ENCODE data around the gene COL4A1. TPM values are rescaled to one million over a fixed set of nuclear protein-coding genes. Genes with fewer than 3 reads are reported as not detected.

The COL4A1 gene
- total RNA-seq, 1 donor from 2014 or later: 2,489 TPM

DNA sequence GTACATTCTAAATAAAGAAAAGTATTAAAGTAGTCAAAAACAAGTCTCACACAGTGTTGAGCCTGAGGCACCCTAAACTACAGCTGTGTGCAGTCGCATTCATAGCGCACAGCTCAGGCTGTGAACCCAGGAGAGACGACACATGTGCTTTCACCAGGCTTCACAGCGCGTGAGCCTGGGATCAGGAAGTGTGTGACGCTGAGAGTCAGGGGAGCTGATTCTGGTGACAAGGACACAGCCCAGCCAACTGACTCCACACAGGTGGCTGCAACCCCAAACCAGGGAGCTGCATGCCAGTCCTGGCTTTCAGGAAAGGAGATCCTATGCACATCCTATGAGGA, 41.6 kb downstream of the COL4A1 start:
- peaks cover 24% of the 10 kb centered on the region for H3K36me3 ChIP-seq (ENCODE audit: insufficient read depth, low read length)
- H3K27ac ChIP-seq (ENCODE audit: low read depth, low read length): no peak overlapping the region
- no peak overlapping the region for H2AFZ ChIP-seq (ENCODE audit: low read depth, low read length)
- H3K27me3 ChIP-seq (ENCODE audit: insufficient read depth, low read length): no peaks in the 10 kb centered on the region
- H3K4me2 ChIP-seq (ENCODE audit: low read length): no peak overlapping the region
- FAIRE-seq (no peak), DNase-seq (ENCODE audit: low read depth) (no peak)
- H4K20me1 ChIP-seq (ENCODE audit: insufficient read depth, low read length): peaks cover 95% of the 10 kb centered on the region
- TF ChIP-seq EZH2 (IDR thresholded peaks at IDR 0.05; ENCODE audit: insufficient read depth, low read length): no peak
- TF ChIP-seq, protein P1, sequence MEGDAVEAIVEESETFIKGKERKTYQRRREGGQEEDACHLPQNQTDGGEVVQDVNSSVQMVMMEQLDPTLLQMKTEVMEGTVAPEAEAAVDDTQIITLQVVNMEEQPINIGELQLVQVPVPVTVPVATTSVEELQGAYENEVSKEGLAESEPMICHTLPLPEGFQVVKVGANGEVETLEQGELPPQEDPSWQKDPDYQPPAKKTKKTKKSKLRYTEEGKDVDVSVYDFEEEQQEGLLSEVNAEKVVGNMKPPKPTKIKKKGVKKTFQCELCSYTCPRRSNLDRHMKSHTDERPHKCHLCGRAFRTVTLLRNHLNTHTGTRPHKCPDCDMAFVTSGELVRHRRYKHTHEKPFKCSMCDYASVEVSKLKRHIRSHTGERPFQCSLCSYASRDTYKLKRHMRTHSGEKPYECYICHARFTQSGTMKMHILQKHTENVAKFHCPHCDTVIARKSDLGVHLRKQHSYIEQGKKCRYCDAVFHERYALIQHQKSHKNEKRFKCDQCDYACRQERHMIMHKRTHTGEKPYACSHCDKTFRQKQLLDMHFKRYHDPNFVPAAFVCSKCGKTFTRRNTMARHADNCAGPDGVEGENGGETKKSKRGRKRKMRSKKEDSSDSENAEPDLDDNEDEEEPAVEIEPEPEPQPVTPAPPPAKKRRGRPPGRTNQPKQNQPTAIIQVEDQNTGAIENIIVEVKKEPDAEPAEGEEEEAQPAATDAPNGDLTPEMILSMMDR (IDR thresholded peaks at IDR 0.05; ENCODE audit: insufficient read depth, low read depth, low read length): no peak
- H3K4me3 ChIP-seq (ENCODE audit: insufficient read depth, low read depth, low read length): no peak overlapping the region
- no peak overlapping the region for H3K9ac ChIP-seq (ENCODE audit: low read length)
- Mint-ChIP-seq H3K27ac (ENCODE audit: unreplicated experiment) (no peak overlapping the region), H3K4me3 (ENCODE audit: unreplicated experiment) (no peak overlapping the region), H3K27me3 (ENCODE audit: low read depth, unreplicated experiment) (no peaks in the 10 kb centered on the region), H3K9me3 (ENCODE audit: unreplicated experiment) (no peaks in the 10 kb centered on the region), H3K36me3 (ENCODE audit: low read depth, unreplicated experiment) (peaks cover 30% of the 10 kb centered on the region), H3K4me1 (ENCODE audit: low read depth, unreplicated experiment) (peaks cover 48% of the 10 kb centered on the region)
- peaks cover 97% of the 10 kb centered on the region for H3K79me2 ChIP-seq (ENCODE audit: insufficient read depth, low read length)
- H3K4me1 ChIP-seq (ENCODE audit: insufficient read depth, low read length): peaks cover 32% of the 10 kb centered on the region
- H3K9me3 ChIP-seq (ENCODE audit: insufficient read depth, low read depth, low read length): no peaks in the 10 kb centered on the region

- Histone ChIP-seq H3K9me3 (ENCODE audit: insufficient read depth, low read depth, low read length) (no peaks in the 10 kb centered on the region), H3K4me2 (ENCODE audit: low read length) (no peak overlapping the region), H3K9ac (ENCODE audit: low read length) (no peak overlapping the region), H3K79me2 (ENCODE audit: insufficient read depth, low read length) (peaks cover 97% of the 10 kb centered on the region), H3K4me1 (ENCODE audit: insufficient read depth, low read length) (peaks cover 37% of the 10 kb centered on the region), H3K4me3 (ENCODE audit: insufficient read depth, low read depth, low read length) (no peak overlapping the region), H3K27ac (ENCODE audit: low read depth, low read length) (no peak overlapping the region), H4K20me1 (ENCODE audit: insufficient read depth, low read length) (peaks cover 95% of the 10 kb centered on the region), H2AFZ (ENCODE audit: low read depth, low read length) (no peak overlapping the region), H3K36me3 (ENCODE audit: insufficient read depth, low read length) (peaks cover 19% of the 10 kb centered on the region), H3K27me3 (ENCODE audit: insufficient read depth, low read length) (no peaks in the 10 kb centered on the region)
- FAIRE-seq (no peak), DNase-seq (ENCODE audit: low read depth) (no peak)
- H3K4me3 Mint-ChIP-seq (ENCODE audit: unreplicated experiment): peak overlapping the region; percentile 9
- no peaks in the 10 kb centered on the region for H3K27me3 Mint-ChIP-seq (ENCODE audit: low read depth, unreplicated experiment)
- H3K4me1 Mint-ChIP-seq (ENCODE audit: low read depth, unreplicated experiment): peaks cover 53% of the 10 kb centered on the region
- no peaks in the 10 kb centered on the region for H3K9me3 Mint-ChIP-seq (ENCODE audit: unreplicated experiment)
- peaks cover 25% of the 10 kb centered on the region for H3K36me3 Mint-ChIP-seq (ENCODE audit: low read depth, unreplicated experiment)
- H3K27ac Mint-ChIP-seq (ENCODE audit: unreplicated experiment): no peak overlapping the region
- TF ChIP-seq EZH2 (IDR thresholded peaks at IDR 0.05; ENCODE audit: insufficient read depth, low read length): no peak
- TF ChIP-seq, protein P1 (IDR thresholded peaks at IDR 0.05; ENCODE audit: insufficient read depth, low read depth, low read length): no peak
Measured at GRCh38 chr13:110264685-110265275, 42.2 kb downstream of the COL4A1 start.

- no peak overlapping the region for H3K4me2 ChIP-seq (ENCODE audit: low read length)
- no peaks in the 10 kb centered on the region for H3K9me3 ChIP-seq (ENCODE audit: insufficient read depth, low read depth, low read length)
- peaks cover 14% of the 10 kb centered on the region for H3K36me3 ChIP-seq (ENCODE audit: insufficient read depth, low read length)
- no peak overlapping the region for H2AFZ ChIP-seq (ENCODE audit: low read depth, low read length)
- H3K9me3 Mint-ChIP-seq (ENCODE audit: unreplicated experiment): no peaks in the 10 kb centered on the region
- no peaks in the 10 kb centered on the region for H3K27me3 Mint-ChIP-seq (ENCODE audit: low read depth, unreplicated experiment)
- H3K4me3 Mint-ChIP-seq (ENCODE audit: unreplicated experiment): no peak overlapping the region
- no peaks in the 10 kb centered on the region for H3K27me3 ChIP-seq (ENCODE audit: insufficient read depth, low read length)
- no peak for FAIRE-seq
- H3K9ac ChIP-seq (ENCODE audit: low read length): no peak overlapping the region
- H3K4me3 ChIP-seq (ENCODE audit: insufficient read depth, low read depth, low read length): no peak overlapping the region
- no peak for DNase-seq (ENCODE audit: low read depth)
- peaks cover 46% of the 10 kb centered on the region for H3K4me1 ChIP-seq (ENCODE audit: insufficient read depth, low read length)
- peaks cover 21% of the 10 kb centered on the region for H3K36me3 Mint-ChIP-seq (ENCODE audit: low read depth, unreplicated experiment)
- no peak overlapping the region for H3K27ac ChIP-seq (ENCODE audit: low read depth, low read length)
- H4K20me1 ChIP-seq (ENCODE audit: insufficient read depth, low read length): peaks cover 95% of the 10 kb centered on the region
- peaks cover 97% of the 10 kb centered on the region for H3K79me2 ChIP-seq (ENCODE audit: insufficient read depth, low read length)
- TF ChIP-seq, protein P1 (IDR thresholded peaks at IDR 0.05; ENCODE audit: insufficient read depth, low read depth, low read length): no peak
- no peak for TF ChIP-seq EZH2 (IDR thresholded peaks at IDR 0.05; ENCODE audit: insufficient read depth, low read length)
- H3K4me1 Mint-ChIP-seq (ENCODE audit: low read depth, unreplicated experiment): peaks cover 54% of the 10 kb centered on the region
- no peak overlapping the region for H3K27ac Mint-ChIP-seq (ENCODE audit: unreplicated experiment)
Measured at GRCh38 chr13:110263888-110264287, 43.1 kb downstream of the COL4A1 start.
